Thoracic aorta (tissue), 2 donors: ENCODE measurements around the gene MSANTD4. TPM values are rescaled to one million over a fixed set of nuclear protein-coding genes. Genes with fewer than 3 reads are reported as not detected.
"Not testable (repeated sequence)": the region's sequence is repeated elsewhere in the genome, so short reads cannot be mapped to it uniquely, and the experiment has no call there.

Experiments
- ATAC-seq: fragments of 150-250 bp; one replicate; pipeline ENCODE4 v1.8.0; 2017; ENCODE audit warnings: low read depth; ENCODE audit not compliant: insufficient number of reproducible peaks, low FRiP score
- DNase-seq: peaks from one replicate; pipeline ENCODE4 v3.0.0-alpha.2; 2020; ENCODE audit warnings: low spot score
- H3K27ac ChIP-seq, 2 donors: fragments of 200-600 bp; sonication (generic); 1 replicate in 1 of 2; 2 replicates in 1 of 2; pipeline ENCODE4 v1.5.1; 2016; ENCODE audit warnings: mild to moderate bottlenecking in 2 of 2, moderate library complexity in 2 of 2
- H3K27me3 ChIP-seq: fragments of 200-600 bp; sonication (generic); replicated peaks from 2 replicates; pipeline ENCODE4 v1.6.0; 2016; ENCODE audit warnings: mild to moderate bottlenecking; ENCODE audit not compliant: insufficient read depth
- H3K36me3 ChIP-seq: fragments of 200-600 bp; sonication (generic); one replicate; pipeline ENCODE4 v1.5.1; 2016
- H3K4me1 ChIP-seq, 2 donors: fragments of 200-600 bp; sonication (generic); 1 replicate in 1 of 2; 2 replicates in 1 of 2; pipeline versions ENCODE4 v1.5.1 to v1.6.0; 2016; ENCODE audit warnings: low read depth in 2 of 2, mild to moderate bottlenecking in 1 of 2; ENCODE audit not compliant: control insufficient read depth in 1 of 2
- H3K4me3 ChIP-seq: fragments of 200-600 bp; sonication (generic); 2 replicates; pipeline ENCODE4 v1.5.1; 2016; ENCODE audit warnings: mild to moderate bottlenecking
- H3K9me3 ChIP-seq: fragments of 200-600 bp; sonication (generic); 2 replicates; pipeline ENCODE4 v1.5.1; 2016
- CTCF ChIP-seq: fragments of 200-600 bp; sonication (generic); IDR thresholded peaks from one replicate; pipeline ENCODE4 v1.5.1; 2019; ENCODE audit warnings: antibody characterized with exemption
- total RNA-seq, 2 donors: library from RNA; depleted of rRNA; stranded (reverse); fragments of >200 nt; gene quantifications; one replicate each; pipeline versions ENCODE4 v1.1.0 to v1.2.3, GENCODE V29; 2016

Gene MSANTD4
- total RNA-seq, 2 donors from 2014 or later: 19.4 to 24.7 TPM

GRCh38 chr11:106059617-106060016, 37.6 kb upstream of the MSANTD4 start:
- H3K4me3 ChIP-seq: no peak overlapping the region
- H3K4me1 ChIP-seq: no peaks in the 10 kb centered on the region
- H3K36me3 ChIP-seq: peaks cover 9% of the 10 kb centered on the region
- no peak overlapping the region for H3K27ac ChIP-seq
- no peaks in the 10 kb centered on the region for H3K9me3 ChIP-seq
- H3K27me3 ChIP-seq: no peaks in the 10 kb centered on the region
- no peak for TF ChIP-seq CTCF
- ATAC-seq: no peak
- DNase-seq: no peak

- not testable (repeated sequence) for DNase-seq, H3K9me3 ChIP-seq, H3K27me3 ChIP-seq, ATAC-seq, H3K36me3 ChIP-seq, H3K4me1 ChIP-seq, H3K27ac ChIP-seq, H3K4me3 ChIP-seq
Measured at GRCh38 chr11:106058377-106058776, 36.3 kb upstream of the MSANTD4 start.

- H3K4me3 ChIP-seq: no peak overlapping the region
- TF ChIP-seq CTCF: no peak
- H3K4me1 ChIP-seq: no peaks in the 10 kb centered on the region
- H3K27ac ChIP-seq: no peak overlapping the region
- no peak for ATAC-seq
- H3K36me3 ChIP-seq: no peaks in the 10 kb centered on the region
- no peaks in the 10 kb centered on the region for H3K9me3 ChIP-seq
- H3K27me3 ChIP-seq: no peaks in the 10 kb centered on the region
- DNase-seq: no peak
Measured at GRCh38 chr11:106051103-106051502, 29.1 kb upstream of the MSANTD4 start.

- no peak for ATAC-seq
Measured at GRCh38 chr11:106049727-106050476, 27.9 kb upstream of the MSANTD4 start.

GRCh38 chr11:106047631-106048030, 25.6 kb upstream of the MSANTD4 start:
- no peak for ATAC-seq
- Histone ChIP-seq H3K9me3 (no peaks in the 10 kb centered on the region), H3K27me3 (no peaks in the 10 kb centered on the region), H3K27ac (no peak overlapping the region), H3K4me1 (no peaks in the 10 kb centered on the region), H3K4me3 (no peak overlapping the region), H3K36me3 (no peaks in the 10 kb centered on the region)
- no peak for DNase-seq
- no peak for TF ChIP-seq CTCF

More at GRCh38 chr11:106049727-106050476, 27.9 kb upstream of the MSANTD4 start:
- no peak for DNase-seq
- TF ChIP-seq CTCF: no peak
- no peaks in the 10 kb centered on the region for H3K4me1 ChIP-seq
- H3K36me3 ChIP-seq: no peaks in the 10 kb centered on the region
- H3K27me3 ChIP-seq: no peaks in the 10 kb centered on the region
- H3K27ac ChIP-seq: no peak overlapping the region
- H3K4me3 ChIP-seq: no peak overlapping the region
- H3K9me3 ChIP-seq: no peaks in the 10 kb centered on the region

- TF ChIP-seq CTCF: no peak
Measured at GRCh38 chr11:106043540-106043939, 21.5 kb upstream of the MSANTD4 start.

More at GRCh38 chr11:106043540-106043939, 21.5 kb upstream of the MSANTD4 start:
- DNase-seq (no peak), ATAC-seq (no peak)
- Histone ChIP-seq H3K27me3 (no peaks in the 10 kb centered on the region), H3K4me3 (no peak overlapping the region), H3K9me3 (no peaks in the 10 kb centered on the region), H3K27ac (no peak overlapping the region), H3K36me3 (no peaks in the 10 kb centered on the region), H3K4me1 (no peaks in the 10 kb centered on the region)
